Stimulated activated CD4-positive, alpha-beta T cell treated with anti-CD3 and anti-CD28 coated beads, Interleukin-12 subunit alpha, Interleukin-12 subunit beta, amount 100 ng/mL, for 4 hours (primary cell): Measurements from ENCODE around the gene SMAD5.

Experiments used
- DNase-seq: peaks from one replicate; pipeline ENCODE4 v3.0.0-alpha.2; 2020

SMAD5 gene

DNA sequence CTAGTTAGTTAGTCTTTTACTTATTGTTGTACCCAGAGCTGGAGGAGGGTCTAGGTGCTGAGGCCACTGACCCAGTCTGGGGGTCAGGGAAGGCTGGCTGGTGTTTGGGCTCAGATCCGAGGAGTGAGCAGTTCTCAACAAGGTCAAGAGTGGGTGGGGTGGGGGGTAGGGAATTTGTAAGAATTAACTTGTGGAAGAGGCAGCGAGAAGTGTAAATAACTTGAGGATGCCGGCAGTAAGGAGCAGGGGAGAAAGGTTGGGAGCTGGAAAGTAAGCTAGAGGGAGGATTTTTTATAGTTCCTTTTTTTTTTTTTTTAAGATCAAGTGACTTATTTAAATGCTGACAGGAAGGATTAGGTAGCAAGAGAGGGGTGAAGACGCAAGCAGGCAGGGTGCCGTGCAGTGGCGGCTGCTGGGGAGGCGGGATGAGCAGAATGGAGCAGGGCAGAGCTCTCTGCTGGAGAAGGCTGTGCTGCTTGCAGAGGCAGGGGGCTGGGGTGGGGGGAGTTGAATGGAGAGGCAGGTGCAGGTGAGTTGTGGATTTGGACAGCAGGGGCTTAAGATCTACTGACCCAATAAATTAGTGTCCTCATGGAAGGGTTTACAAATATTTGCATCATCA lies 95.6 kb downstream of the SMAD5 start:
- DNase-seq = no peak

DNA sequence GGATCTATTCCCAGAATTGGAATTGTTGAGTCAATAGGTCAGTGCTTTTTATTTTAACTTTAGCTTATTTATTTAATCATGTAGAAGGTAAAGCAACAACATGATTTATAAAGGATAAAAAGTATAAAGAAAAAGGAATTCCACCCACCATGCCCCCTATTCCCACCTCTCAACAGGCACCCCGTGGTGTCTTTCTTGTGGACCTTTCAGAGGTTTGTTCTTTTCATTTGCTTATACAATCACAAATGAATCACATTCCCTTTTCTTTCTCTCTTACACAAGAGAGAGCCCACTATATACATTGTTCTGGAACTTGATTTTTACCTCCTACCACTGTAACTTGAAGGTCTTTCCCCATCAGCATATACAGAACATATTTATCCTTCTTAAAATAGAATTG lies 97.5 kb downstream of the SMAD5 start:
- DNase-seq = no peak

DNA sequence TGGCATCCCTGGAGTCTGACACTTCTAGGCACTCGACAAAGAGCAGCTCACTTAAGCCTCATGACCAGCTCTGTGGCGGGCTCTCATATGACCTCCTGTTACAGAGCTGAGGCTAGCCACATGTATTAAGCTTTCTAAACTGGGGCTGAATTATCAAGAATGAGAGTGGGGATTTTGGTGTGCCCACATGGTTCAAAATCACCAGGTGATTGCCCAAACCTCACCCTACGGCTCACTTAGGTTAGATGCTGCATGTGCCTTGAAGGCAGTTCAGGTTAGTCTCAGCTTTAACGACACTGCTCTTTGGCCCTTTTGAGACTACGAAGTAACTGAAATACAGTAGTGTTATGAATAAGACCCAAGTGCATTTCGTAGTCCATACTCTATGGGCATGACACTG lies 99.7 kb downstream of the SMAD5 start:
- DNase-seq = no peak
